ENCODE results near the gene ZDHHC1. TPM values are rescaled to one million over a fixed set of nuclear protein-coding genes. Genes with fewer than 3 reads are reported as not detected.

Gene ZDHHC1
- total RNA-seq, 1 donor from 2014 or later, result 82.7 TPM

- Histone ChIP-seq H3K9me3 (no peaks in the 10 kb centered on the region), H3K27ac (no peak overlapping the region), H3K4me3 (no peak overlapping the region), H3K36me3 (no peaks in the 10 kb centered on the region), H3K4me1 (peaks cover 4 to 16% of the 10 kb centered on the region in 2 donors), H3K27me3 (peaks cover 6% of the 10 kb centered on the region)
- DNase-seq (ENCODE audit: low spot score in 2 of 2), result no peak
- intact Hi-C loops (cut with DNase I), result loop anchor here (10.0 kb wide), 1 partner anchor 114 kb away; no protein-coding TSS in a partner anchor
- peak; percentile 55 to 77 (median 65) for TF ChIP-seq CTCF (IDR thresholded peaks at IDR 0.05)
Observed at GRCh38 chr16:67399218-67399733, 17.0 kb downstream of the ZDHHC1 start.

GRCh38 chr16:67398546-67399217 lies 17.6 kb downstream of the ZDHHC1 start:
- Histone ChIP-seq H3K4me3 (no peak overlapping the region), H3K27ac (no peak overlapping the region), H3K36me3 (no peaks in the 10 kb centered on the region), H3K9me3 (no peaks in the 10 kb centered on the region), H3K27me3 (peaks cover 8% of the 10 kb centered on the region), H3K4me1 (peaks cover 10 to 22% of the 10 kb centered on the region in 2 donors)
- TF ChIP-seq CTCF (IDR thresholded peaks at IDR 0.05), result no peak
- intact Hi-C loops (cut with DNase I), result loop anchor here (10.0 kb wide), 1 partner anchor 114 kb away; no protein-coding TSS in a partner anchor
- DNase-seq (ENCODE audit: low spot score in 2 of 2), result no peak

GRCh38 chr16:67397812-67398545 lies 18.3 kb downstream of the ZDHHC1 start:
- Histone ChIP-seq H3K4me3 (no peak overlapping the region), H3K27me3 (peaks cover 14% of the 10 kb centered on the region), H3K9me3 (no peaks in the 10 kb centered on the region), H3K4me1 (peaks cover 14 to 28% of the 10 kb centered on the region in 2 donors), H3K36me3 (no peaks in the 10 kb centered on the region), H3K27ac (no peak overlapping the region)
- no peak for TF ChIP-seq CTCF (IDR thresholded peaks at IDR 0.05)
- no peak for DNase-seq (ENCODE audit: low spot score in 2 of 2)
- intact Hi-C loops (cut with DNase I), result loop anchor here (10.0 kb wide), 1 partner anchor 113 kb away; no protein-coding TSS in a partner anchor

- peak overlapping the region; percentile 31 to 46 for H3K27ac ChIP-seq
Observed at GRCh38 chr16:67397036-67397801, 19.1 kb downstream of the ZDHHC1 start.

More at GRCh38 chr16:67397036-67397801, 19.1 kb downstream of the ZDHHC1 start:
- H3K36me3 ChIP-seq, result no peaks in the 10 kb centered on the region
- peaks cover 15 to 31% of the 10 kb centered on the region in 2 donors for H3K4me1 ChIP-seq
- intact Hi-C loops (cut with DNase I), result loop anchor here (10.0 kb wide), 1 partner anchor 112 kb away; no protein-coding TSS in a partner anchor
- no peak for DNase-seq (ENCODE audit: low spot score in 2 of 2)
- peaks cover 15% of the 10 kb centered on the region for H3K27me3 ChIP-seq
- no peak for TF ChIP-seq CTCF (IDR thresholded peaks at IDR 0.05)
- H3K4me3 ChIP-seq, result no peak overlapping the region
- no peaks in the 10 kb centered on the region for H3K9me3 ChIP-seq

Measured in ascending aorta (tissue), 2 donors.